ENCODE data around the gene CAND2. TPM values are rescaled to one million over a fixed set of nuclear protein-coding genes. Genes with fewer than 3 reads are reported as not detected.

The CAND2 gene
- total and polyA plus RNA-seq, 2 experiments from 2014 or later, result 4.3 to 5.0 TPM

DNA sequence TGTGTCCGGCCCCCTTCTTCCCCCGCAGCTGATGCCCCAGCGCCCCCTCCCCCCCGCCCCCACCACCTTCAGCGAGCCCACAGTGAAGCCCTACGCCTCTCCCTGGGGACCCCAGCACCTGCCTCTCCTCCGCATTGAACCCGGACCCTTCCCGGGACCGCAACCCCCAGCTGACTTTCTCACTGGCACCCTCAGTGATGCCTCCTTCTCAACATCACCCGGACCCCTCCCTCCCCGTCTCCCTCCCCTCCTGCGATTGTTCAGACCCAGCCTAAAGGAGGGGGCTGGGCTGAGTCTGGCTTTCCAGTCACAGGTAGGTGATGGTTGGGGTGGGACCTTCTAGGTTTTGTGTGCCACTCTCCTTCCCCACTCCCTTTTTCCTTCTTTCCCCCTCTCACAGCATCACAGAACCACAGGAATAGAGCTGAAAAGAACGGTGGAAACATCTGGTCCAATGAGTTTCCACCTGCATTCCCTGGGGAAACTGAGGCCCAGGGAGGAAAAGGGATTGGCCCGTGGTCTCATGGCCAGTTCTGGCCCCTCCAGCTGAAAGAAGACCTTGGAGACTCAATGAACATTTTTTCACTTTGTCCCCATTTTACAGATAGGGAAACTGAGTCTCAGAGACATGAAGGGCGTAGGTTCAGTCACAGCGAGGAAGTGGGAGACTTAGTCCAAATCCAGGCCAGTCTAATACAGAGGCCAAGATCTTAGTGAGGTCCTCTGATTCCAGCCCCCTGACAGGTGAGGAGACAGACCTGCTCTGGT, 828 bp downstream of the CAND2 start:
- no peaks in the 10 kb centered on the region for H3K79me2 ChIP-seq
- H2AFZ ChIP-seq, result no peak overlapping the region
- H3K27ac ChIP-seq, result no peak overlapping the region
- 48% methylated on average over 11 of the region's 17 CpGs for WGBS (ENCODE audit: low lambda C conversion rate, missing lambda C conversion rate)
- no peaks in the 10 kb centered on the region for H4K20me1 ChIP-seq (ENCODE audit: insufficient read depth, poor library complexity, severe bottlenecking)
- DNase-seq (ENCODE audit: low spot score), result no peak
- H3K36me3 ChIP-seq (replicated peaks; ENCODE audit: insufficient read depth, low read depth), result no peaks in the 10 kb centered on the region
- no peaks in the 10 kb centered on the region for H3K9me2 ChIP-seq (replicated peaks; ENCODE audit: insufficient read depth)
- no peaks in the 10 kb centered on the region for H3K27me3 ChIP-seq
- H3K9me3 ChIP-seq (ENCODE audit: low read depth), result no peaks in the 10 kb centered on the region
- peaks cover 5% of the 10 kb centered on the region for H3K4me1 ChIP-seq (ENCODE audit: insufficient read depth)
- TF ChIP-seq, protein P1, sequence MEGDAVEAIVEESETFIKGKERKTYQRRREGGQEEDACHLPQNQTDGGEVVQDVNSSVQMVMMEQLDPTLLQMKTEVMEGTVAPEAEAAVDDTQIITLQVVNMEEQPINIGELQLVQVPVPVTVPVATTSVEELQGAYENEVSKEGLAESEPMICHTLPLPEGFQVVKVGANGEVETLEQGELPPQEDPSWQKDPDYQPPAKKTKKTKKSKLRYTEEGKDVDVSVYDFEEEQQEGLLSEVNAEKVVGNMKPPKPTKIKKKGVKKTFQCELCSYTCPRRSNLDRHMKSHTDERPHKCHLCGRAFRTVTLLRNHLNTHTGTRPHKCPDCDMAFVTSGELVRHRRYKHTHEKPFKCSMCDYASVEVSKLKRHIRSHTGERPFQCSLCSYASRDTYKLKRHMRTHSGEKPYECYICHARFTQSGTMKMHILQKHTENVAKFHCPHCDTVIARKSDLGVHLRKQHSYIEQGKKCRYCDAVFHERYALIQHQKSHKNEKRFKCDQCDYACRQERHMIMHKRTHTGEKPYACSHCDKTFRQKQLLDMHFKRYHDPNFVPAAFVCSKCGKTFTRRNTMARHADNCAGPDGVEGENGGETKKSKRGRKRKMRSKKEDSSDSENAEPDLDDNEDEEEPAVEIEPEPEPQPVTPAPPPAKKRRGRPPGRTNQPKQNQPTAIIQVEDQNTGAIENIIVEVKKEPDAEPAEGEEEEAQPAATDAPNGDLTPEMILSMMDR (IDR thresholded peaks at IDR 0.05; ENCODE audit: poor library complexity), result no peak
- H3K4me3 ChIP-seq, result no peak overlapping the region
- peak overlapping the region; percentile 96 for H3K4me2 ChIP-seq

DNA sequence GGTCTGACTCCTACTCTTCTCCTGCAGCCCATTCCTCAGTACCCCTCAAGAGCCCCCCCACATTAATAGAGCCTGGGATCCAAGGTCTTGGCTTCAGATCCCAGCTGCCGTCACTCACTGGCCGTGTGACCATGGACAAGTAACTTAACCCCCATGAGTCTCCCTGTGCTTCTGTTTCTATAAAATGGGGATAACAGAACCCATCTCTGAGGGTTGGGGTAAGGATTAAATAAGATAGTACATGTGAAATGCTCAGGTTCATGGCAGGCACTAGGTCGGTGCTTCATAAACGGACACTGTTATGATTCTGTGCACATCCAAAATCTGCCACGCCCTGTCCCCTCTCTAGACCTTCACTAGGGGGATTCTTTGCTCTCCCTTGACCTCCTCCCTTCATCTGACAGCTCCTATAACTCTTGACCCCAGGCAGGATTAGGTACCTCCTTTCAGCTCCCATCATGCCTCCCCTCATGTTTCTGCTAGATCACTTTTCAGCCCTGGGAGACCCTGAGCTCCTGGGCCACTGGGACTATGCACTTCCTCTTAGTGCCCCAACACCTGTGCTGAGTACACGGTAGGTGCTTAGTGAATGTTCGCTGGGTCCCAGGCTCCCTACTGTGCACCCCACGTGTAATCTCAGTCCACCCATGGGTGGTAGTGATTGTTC, 1.5 kb downstream of the CAND2 start:
- WGBS (ENCODE audit: low lambda C conversion rate, missing lambda C conversion rate), result 85% methylated on average over 8 of the region's 8 CpGs
- no peaks in the 10 kb centered on the region for H4K20me1 ChIP-seq (ENCODE audit: insufficient read depth, poor library complexity, severe bottlenecking)

GRCh38 chr3:12798559-12799179, 2.2 kb downstream of the CAND2 start:
- Histone ChIP-seq H3K27me3 (no peaks in the 10 kb centered on the region), H3K4me1 (ENCODE audit: insufficient read depth) (peaks cover 5% of the 10 kb centered on the region), H3K4me3 (no peak overlapping the region), H3K79me2 (no peaks in the 10 kb centered on the region), H3K4me2 (no peak overlapping the region), H3K36me3 (replicated peaks; ENCODE audit: insufficient read depth, low read depth) (no peaks in the 10 kb centered on the region), H3K9me2 (replicated peaks; ENCODE audit: insufficient read depth) (no peaks in the 10 kb centered on the region), H3K9me3 (ENCODE audit: low read depth) (no peaks in the 10 kb centered on the region), H2AFZ (no peak overlapping the region), H3K27ac (no peak overlapping the region), H4K20me1 (ENCODE audit: insufficient read depth, poor library complexity, severe bottlenecking) (no peaks in the 10 kb centered on the region)
- no peak for DNase-seq (ENCODE audit: low spot score)
- no peak for TF ChIP-seq EZH2 (IDR thresholded peaks at IDR 0.05; ENCODE audit: borderline replicate concordance)
- TF ChIP-seq, protein P1 (IDR thresholded peaks at IDR 0.05; ENCODE audit: poor library complexity), result no peak
- no peak for TF ChIP-seq EZH2phosphoT487 (IDR thresholded peaks at IDR 0.05; ENCODE audit: low read depth, severe bottlenecking, unreplicated experiment)
- WGBS (ENCODE audit: low lambda C conversion rate, missing lambda C conversion rate), result 86% methylated on average over 12 of the region's 12 CpGs

More for the DNA sequence above, 1.5 kb downstream of the CAND2 start:
- no peaks in the 10 kb centered on the region for H3K9me3 ChIP-seq (ENCODE audit: low read depth)
- no peaks in the 10 kb centered on the region for H3K36me3 ChIP-seq (replicated peaks; ENCODE audit: insufficient read depth, low read depth)
- H3K79me2 ChIP-seq, result no peaks in the 10 kb centered on the region
- TF ChIP-seq EZH2phosphoT487 (IDR thresholded peaks at IDR 0.05; ENCODE audit: low read depth, severe bottlenecking, unreplicated experiment) (no peak), EZH2 (IDR thresholded peaks at IDR 0.05; ENCODE audit: borderline replicate concordance) (no peak)
- TF ChIP-seq, protein P1 (IDR thresholded peaks at IDR 0.05; ENCODE audit: poor library complexity), result no peak
- H3K9me2 ChIP-seq (replicated peaks; ENCODE audit: insufficient read depth), result no peaks in the 10 kb centered on the region
- H3K4me2 ChIP-seq, result no peak overlapping the region
- H3K27me3 ChIP-seq, result no peaks in the 10 kb centered on the region
- no peak overlapping the region for H2AFZ ChIP-seq
- H3K27ac ChIP-seq, result no peak overlapping the region
- H3K4me3 ChIP-seq, result no peak overlapping the region
- DNase-seq (ENCODE audit: low spot score), result no peak
- peaks cover 5% of the 10 kb centered on the region for H3K4me1 ChIP-seq (ENCODE audit: insufficient read depth)

Data from hepatocyte (in vitro differentiated cells).